Transverse colon (tissue), 4 donors: ENCODE data around the gene KRTAP9-6.

Experiments
- CTCF ChIP-seq, 5 experiments: fragments of 200-600 bp in 3 of 5; fragments of 450-650 bp in 2 of 5; sonication (generic) in 3 of 5; IDR thresholded peaks; 1 replicate in 2 of 5; 2 replicates in 3 of 5; pipeline ENCODE4 v1.5.1; 2016 to 2017; ENCODE audit warnings: antibody characterized with exemption in 5 of 5, inconsistent platforms in 3 of 5, mild to moderate bottlenecking in 2 of 5, moderate library complexity in 1 of 5
- POLR2A ChIP-seq: fragments of 450-650 bp; IDR thresholded peaks from one replicate; pipeline ENCODE4 v1.6.1; 2016; ENCODE audit warnings: antibody characterized with exemption, mild to moderate bottlenecking, moderate library complexity
- POLR2AphosphoS5 ChIP-seq, 3 donors: sonication (generic); formaldehyde crosslinking; IDR thresholded peaks; one replicate each; pipeline ENCODE4 v1.6.1; 2016; ENCODE audit warnings: antibody characterized with exemption in 3 of 3

DNA sequence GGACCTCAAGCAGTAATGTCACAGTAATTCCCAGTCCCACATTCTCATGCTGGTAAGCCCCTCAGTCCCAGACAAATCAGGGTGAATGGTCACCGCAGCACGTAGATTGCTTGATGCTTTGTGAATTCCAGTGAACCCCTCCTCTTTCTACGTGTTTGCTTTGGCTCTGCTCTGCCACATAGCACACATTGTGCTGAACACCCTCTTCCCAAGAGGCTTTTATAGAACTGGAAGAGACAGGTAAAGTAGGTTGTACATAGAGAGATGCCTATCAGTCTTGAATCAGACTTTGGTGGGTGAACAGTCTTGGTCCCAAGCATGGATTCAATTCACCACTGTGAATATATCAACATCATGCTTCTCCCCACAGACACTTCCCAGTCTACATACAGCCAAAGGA is 579 bp upstream of the KRTAP9-6 start:
- TF ChIP-seq POLR2A = no peak
- no peak for TF ChIP-seq CTCF (IDR thresholded peaks at IDR 0.05)
- TF ChIP-seq POLR2AphosphoS5 (IDR thresholded peaks at IDR 0.05) = no peak
